Measurements from ENCODE around the gene PIWIL4.

The PIWIL4 gene

DNA sequence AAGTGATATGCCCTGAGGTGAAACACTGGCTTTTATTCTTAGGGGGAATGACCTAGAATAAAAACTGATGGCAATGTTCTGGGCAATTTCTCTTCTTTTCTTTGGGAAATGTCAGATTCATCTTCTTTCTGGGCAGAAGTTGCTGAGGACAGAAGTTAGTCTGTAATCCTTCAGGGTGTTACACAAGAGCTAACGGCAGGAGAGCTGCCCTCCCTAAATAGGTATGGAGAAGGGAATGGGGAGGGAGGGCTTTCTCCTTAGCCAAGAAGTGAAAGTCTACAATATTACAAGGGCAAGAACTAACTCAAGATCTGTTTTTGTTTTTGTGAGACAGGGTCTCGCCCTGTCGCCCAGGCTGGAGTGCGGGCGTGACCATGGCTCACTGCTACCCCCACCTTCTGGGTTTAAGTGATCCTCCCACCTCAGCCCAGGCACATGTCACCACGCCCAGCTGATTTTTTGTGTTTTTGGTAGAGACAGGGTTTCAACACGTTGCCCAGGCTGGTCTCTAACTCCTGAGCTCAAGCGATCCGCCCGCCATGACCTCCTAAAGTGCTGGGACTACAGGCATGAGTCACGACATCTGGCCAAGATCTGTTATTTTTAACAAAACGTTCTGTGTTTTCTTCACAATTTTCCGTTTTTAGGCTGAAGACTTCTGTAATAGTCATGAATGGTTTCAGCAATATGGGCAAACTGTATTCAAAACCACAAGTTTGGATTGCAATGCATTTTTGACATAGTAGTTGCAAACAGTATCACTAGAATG is 7.2 kb downstream of the PIWIL4 start:
- DNase-seq (ENCODE audit: low read depth): peak; percentile 91
- TF ChIP-seq, protein P1, sequence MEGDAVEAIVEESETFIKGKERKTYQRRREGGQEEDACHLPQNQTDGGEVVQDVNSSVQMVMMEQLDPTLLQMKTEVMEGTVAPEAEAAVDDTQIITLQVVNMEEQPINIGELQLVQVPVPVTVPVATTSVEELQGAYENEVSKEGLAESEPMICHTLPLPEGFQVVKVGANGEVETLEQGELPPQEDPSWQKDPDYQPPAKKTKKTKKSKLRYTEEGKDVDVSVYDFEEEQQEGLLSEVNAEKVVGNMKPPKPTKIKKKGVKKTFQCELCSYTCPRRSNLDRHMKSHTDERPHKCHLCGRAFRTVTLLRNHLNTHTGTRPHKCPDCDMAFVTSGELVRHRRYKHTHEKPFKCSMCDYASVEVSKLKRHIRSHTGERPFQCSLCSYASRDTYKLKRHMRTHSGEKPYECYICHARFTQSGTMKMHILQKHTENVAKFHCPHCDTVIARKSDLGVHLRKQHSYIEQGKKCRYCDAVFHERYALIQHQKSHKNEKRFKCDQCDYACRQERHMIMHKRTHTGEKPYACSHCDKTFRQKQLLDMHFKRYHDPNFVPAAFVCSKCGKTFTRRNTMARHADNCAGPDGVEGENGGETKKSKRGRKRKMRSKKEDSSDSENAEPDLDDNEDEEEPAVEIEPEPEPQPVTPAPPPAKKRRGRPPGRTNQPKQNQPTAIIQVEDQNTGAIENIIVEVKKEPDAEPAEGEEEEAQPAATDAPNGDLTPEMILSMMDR (conservative IDR thresholded peaks at IDR 0.05; ENCODE audit: low read length): no peak
- peak overlapping the region; percentile 44 for H3K4me3 ChIP-seq (ENCODE audit: low read length)

DNA sequence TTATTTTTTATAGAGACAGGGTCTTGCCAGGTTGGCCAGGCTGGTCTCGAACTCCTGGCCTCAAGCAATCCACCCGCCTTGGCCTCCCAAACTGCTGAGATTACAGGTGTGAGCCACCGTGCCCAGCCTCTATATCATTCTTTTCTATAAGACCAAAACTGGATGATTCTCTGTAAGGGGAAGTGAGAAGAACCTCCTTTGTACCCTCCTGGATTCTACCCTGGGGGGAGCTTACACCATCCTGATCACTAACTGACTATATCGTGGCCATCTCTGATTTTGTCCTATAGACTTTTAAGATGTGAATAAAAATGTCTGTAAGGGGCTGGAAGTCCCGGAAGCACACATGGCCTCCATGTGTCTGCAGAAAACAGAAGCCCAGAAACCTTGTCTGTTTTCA is 9.1 kb downstream of the PIWIL4 start:
- TF ChIP-seq, protein P1 (conservative IDR thresholded peaks at IDR 0.05; ENCODE audit: low read length): no peak
- DNase-seq (ENCODE audit: low read depth): no peak
- H3K4me3 ChIP-seq (ENCODE audit: low read length): no peak overlapping the region

DNA sequence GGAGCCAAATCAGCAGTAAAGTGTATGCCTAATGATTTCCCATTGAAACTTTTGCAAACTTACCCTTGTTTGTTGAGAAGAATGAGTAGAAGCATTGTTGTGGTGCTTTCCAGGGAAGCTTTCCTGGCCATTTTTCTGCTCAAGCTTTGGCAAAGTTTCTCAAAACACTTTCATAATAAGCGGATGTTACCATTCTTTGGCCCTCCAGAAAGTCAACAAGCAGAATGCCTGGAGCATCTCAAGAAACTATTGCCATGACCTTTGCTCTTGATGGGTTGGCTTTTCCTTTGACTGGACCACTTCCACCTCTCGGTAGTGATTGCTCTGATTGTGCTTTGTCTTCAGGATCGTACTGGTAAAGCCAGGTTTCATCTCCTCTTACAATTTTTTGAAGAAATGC is 10.7 kb downstream of the PIWIL4 start:
- no peak for DNase-seq (ENCODE audit: low read depth)
- no peak overlapping the region for H3K4me3 ChIP-seq (ENCODE audit: low read length)
- TF ChIP-seq, protein P1 (conservative IDR thresholded peaks at IDR 0.05; ENCODE audit: low read length): no peak

DNA sequence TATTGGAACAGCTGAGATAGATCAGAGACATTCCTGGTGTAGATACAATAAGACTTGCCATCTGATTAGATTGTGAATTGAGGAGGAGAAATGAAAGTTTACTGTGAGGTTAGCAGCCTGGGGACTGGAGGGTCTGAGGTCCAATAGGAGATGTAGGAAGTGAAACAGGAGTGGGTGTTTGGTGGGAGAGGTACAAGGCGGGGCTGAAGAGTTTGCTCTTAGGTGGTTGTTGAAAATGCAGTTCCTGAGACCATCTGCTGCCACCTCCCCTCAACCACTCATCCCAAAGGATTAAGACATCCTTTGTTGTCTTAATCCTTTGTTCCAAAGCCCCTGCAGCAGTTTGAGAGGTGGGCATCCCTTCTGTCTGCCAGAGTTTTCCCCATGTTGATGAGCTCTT is 14.8 kb downstream of the PIWIL4 start:
- DNase-seq (ENCODE audit: low read depth): no peak
- H3K4me3 ChIP-seq (ENCODE audit: low read length): no peak overlapping the region
- TF ChIP-seq, protein P1 (conservative IDR thresholded peaks at IDR 0.05; ENCODE audit: low read length): no peak

DNA sequence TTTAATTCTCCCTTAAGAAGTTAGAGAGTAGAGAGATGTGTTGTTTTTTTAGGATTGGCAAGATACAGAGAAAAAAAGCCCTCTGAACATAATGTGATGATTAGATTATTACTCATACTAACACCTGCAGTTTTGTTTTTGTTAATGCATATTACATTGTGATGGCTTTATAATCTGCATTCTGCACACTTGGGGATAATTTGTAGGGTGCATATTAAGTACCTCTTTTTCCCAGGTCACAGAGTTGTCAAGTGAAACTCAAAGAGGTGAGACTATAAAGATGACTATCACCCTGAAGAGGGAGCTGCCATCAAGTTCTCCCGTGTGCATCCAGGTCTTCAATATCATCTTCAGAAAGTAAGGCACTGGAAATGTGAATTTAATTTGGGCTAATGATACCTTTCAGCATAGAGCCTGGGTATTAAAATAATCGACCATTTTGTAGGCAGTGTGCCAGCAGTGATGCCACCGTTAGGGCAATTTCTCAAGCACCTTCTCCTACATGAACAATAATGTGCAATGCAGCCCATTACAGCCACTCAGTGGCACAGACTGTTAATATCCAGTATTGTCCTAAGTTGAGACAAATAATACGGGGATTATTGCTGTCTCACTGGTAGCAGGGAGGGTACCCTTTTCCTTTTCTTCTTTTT is 16.2 kb downstream of the PIWIL4 start:
- H3K4me3 ChIP-seq (ENCODE audit: low read length): no peak overlapping the region

DNA sequence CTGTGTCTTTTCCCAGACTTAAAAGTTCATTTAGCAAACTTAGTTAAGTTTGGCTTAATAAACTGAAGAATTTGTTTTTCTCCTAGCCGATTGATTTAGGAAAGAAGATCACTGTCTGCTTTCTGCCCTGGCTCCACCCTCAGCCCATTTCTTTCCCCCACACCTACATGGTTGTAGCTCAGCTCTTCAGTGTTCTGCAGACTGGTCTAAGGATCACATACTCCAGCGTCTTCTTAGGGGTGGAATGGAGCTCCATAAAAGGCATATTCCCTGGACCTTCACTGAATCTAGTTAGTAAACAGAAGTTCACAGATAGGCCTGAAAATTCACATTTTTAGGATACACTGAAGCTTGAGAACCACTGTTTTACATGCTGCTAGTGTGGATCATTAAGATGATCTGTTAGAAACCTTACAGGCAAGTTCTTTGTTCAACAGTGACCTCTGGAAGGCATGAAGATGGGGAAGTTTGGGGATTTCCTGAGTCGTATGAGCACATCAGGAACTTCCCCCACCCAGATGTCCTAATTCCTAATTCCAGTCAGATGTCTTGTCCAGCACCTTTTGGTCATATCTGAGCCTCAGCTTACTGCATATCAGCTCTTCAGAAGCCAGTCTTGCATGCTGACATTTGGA is 16.8 kb downstream of the PIWIL4 start:
- peak; percentile 43 for DNase-seq (ENCODE audit: low read depth)
- TF ChIP-seq, protein P1 (conservative IDR thresholded peaks at IDR 0.05; ENCODE audit: low read length): no peak
- no peak overlapping the region for H3K4me3 ChIP-seq (ENCODE audit: low read length)

More for the DNA sequence above, 16.2 kb downstream of the PIWIL4 start:
- DNase-seq (ENCODE audit: low read depth): no peak
- TF ChIP-seq, protein P1 (conservative IDR thresholded peaks at IDR 0.05; ENCODE audit: low read length): no peak

Measured in AG10803 (cell line).